SK-N-SH (cell line): ENCODE data around the gene POLR1H.

Experiments
- NRF1 ChIP-seq: IDR thresholded peaks from 2 replicates; pipeline ENCODE4 v1.6.1; 2012; ENCODE audit warnings: low read depth, mild to moderate bottlenecking, low read length
- RAD21 ChIP-seq: IDR thresholded peaks from 2 replicates; pipeline ENCODE4 v1.6.1; 2012; ENCODE audit warnings: mild to moderate bottlenecking, low read length
- RXRA ChIP-seq: IDR thresholded peaks from 2 replicates; pipeline ENCODE4 v1.4.0; 2012; ENCODE audit warnings: low read depth, mild to moderate bottlenecking, borderline replicate concordance
- SMC3 ChIP-seq: IDR thresholded peaks from 2 replicates; pipeline ENCODE4 v1.6.1; 2012; ENCODE audit warnings: low read depth, low read length, improper control_type of control experiment
- YY1 ChIP-seq: IDR thresholded peaks from 2 replicates; pipeline ENCODE4 v1.4.0; 2012; ENCODE audit warnings: low read depth, mild to moderate bottlenecking
- TF ChIP-seq, protein P1 (sequence below): fragments of 200-600 bp; sonication (generic); IDR thresholded peaks from 2 replicates; pipeline ENCODE4 v1.6.1; 2017; ENCODE audit warnings: antibody characterized with exemption, mild to moderate bottlenecking, moderate library complexity

DNA sequence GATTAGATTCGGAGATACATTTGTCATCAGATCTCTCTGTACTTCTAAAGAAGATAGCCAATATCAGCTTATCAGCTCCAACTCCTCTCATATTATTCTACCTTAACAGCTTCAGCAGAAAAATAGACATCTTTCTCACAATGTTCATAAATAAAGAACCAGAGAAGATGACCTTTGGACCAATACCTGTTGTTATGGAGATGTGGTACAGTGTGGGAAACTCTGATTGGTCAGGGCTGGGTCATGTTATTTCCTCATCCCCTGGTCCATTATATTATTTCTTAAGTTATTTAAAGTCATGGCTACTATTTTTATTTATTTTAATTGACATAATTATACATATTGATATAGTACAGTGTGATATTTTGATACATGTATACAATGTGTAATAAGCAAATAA, 35.9 kb upstream of the POLR1H start:
- no peak for TF ChIP-seq SMC3
- TF ChIP-seq, protein P1, sequence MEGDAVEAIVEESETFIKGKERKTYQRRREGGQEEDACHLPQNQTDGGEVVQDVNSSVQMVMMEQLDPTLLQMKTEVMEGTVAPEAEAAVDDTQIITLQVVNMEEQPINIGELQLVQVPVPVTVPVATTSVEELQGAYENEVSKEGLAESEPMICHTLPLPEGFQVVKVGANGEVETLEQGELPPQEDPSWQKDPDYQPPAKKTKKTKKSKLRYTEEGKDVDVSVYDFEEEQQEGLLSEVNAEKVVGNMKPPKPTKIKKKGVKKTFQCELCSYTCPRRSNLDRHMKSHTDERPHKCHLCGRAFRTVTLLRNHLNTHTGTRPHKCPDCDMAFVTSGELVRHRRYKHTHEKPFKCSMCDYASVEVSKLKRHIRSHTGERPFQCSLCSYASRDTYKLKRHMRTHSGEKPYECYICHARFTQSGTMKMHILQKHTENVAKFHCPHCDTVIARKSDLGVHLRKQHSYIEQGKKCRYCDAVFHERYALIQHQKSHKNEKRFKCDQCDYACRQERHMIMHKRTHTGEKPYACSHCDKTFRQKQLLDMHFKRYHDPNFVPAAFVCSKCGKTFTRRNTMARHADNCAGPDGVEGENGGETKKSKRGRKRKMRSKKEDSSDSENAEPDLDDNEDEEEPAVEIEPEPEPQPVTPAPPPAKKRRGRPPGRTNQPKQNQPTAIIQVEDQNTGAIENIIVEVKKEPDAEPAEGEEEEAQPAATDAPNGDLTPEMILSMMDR: no peak
- no peak for TF ChIP-seq RAD21
- no peak for TF ChIP-seq YY1
- TF ChIP-seq NRF1: no peak
- no peak for TF ChIP-seq RXRA
